Activated CD8-positive, alpha-beta T cell treated with anti-CD3 and anti-CD28 coated beads for 36 hours (primary cell): ENCODE measurements around the gene RGS9. TPM values are rescaled to one million over a fixed set of nuclear protein-coding genes. Genes with fewer than 3 reads are reported as not detected.

ENCODE experiments used
- ATAC-seq: fragments of 200-7000 bp; cut with Tn5 transposase; one replicate; pipeline ENCODE4 v1.10.0; 2021; ENCODE audit warnings: mild to moderate bottlenecking, moderate library complexity
- CTCF ChIA-PET: fragments of 350-600 bp; sonication (Branson Sonifier 250); formaldehyde crosslinking; loops from one replicate; lab custom pipeline; 2021; ENCODE audit warnings: antibody characterized with exemption; lab: Charles Lee
- POLR2A ChIA-PET: fragments of 350-600 bp; sonication (Branson Sonifier 250); formaldehyde crosslinking; loops from one replicate; lab custom pipeline; 2021; ENCODE audit warnings: antibody characterized with exemption; lab: Charles Lee
- DNase-seq: peaks from one replicate; pipeline ENCODE4 v3.0.0-alpha.2; 2020
- H3K27ac Mint-ChIP-seq: one replicate; pipeline ENCODE4 v1.8.0; 2021; ENCODE audit warnings: mild to moderate bottlenecking, mixed read lengths
- H3K27me3 Mint-ChIP-seq: one replicate; pipeline ENCODE4 v1.8.0; 2021; ENCODE audit warnings: mixed read lengths
- H3K36me3 Mint-ChIP-seq: one replicate; pipeline ENCODE4 v1.8.0; 2021; ENCODE audit warnings: low read depth, mixed read lengths
- H3K4me1 Mint-ChIP-seq: one replicate; pipeline ENCODE4 v1.8.0; 2021; ENCODE audit warnings: low read depth, mixed read lengths
- H3K4me3 Mint-ChIP-seq: one replicate; pipeline ENCODE4 v1.8.0; 2021; ENCODE audit warnings: mild to moderate bottlenecking, moderate library complexity, mixed read lengths
- H3K9me3 Mint-ChIP-seq: one replicate; pipeline ENCODE4 v1.8.0; 2021; ENCODE audit warnings: mixed read lengths
- intact Hi-C: fragments of 100-400 bp; cut with micrococcal nuclease; formaldehyde crosslinking; loops from one replicate; pipeline ENCODE4 v1.10.0; 2022
- total RNA-seq, 2 experiments: library from RNA; stranded (reverse); gene quantifications; one replicate each; pipeline ENCODE4 v1.2.3, GENCODE V29; 2021
- TF ChIP-seq, protein P1 (sequence below): fragments of 200-600 bp; IDR thresholded peaks from one replicate; pipeline ENCODE4 v1.8.0; 2022; ENCODE audit warnings: antibody characterized with exemption, mild to moderate bottlenecking

The RGS9 gene
- total RNA-seq, 2 experiments from 2014 or later, result 1.3 to 1.9 TPM

DNA sequence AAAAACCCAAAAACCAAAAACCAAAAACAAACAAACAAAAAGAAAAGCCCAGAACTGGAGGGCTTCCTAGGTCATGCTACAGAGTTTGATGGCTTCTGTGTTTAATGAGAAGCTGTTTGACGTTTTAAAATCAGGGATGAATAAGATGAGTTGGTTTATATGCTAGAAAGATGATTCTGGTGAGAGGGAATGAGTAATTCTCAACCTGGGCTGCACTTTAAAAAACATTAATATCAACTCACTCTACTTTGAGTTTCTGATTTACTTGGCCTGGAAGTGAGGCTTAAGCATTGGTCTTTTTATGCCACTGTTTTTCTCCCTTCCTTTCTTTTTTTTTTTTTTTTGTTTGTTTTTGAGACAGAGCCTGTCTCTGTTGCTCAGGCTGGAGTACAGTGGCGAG, 5.1 kb downstream of the RGS9 start:
- TF ChIP-seq, protein P1, sequence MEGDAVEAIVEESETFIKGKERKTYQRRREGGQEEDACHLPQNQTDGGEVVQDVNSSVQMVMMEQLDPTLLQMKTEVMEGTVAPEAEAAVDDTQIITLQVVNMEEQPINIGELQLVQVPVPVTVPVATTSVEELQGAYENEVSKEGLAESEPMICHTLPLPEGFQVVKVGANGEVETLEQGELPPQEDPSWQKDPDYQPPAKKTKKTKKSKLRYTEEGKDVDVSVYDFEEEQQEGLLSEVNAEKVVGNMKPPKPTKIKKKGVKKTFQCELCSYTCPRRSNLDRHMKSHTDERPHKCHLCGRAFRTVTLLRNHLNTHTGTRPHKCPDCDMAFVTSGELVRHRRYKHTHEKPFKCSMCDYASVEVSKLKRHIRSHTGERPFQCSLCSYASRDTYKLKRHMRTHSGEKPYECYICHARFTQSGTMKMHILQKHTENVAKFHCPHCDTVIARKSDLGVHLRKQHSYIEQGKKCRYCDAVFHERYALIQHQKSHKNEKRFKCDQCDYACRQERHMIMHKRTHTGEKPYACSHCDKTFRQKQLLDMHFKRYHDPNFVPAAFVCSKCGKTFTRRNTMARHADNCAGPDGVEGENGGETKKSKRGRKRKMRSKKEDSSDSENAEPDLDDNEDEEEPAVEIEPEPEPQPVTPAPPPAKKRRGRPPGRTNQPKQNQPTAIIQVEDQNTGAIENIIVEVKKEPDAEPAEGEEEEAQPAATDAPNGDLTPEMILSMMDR, result no peak
- intact Hi-C loops, result no loop called here
- ChIA-PET POLR2A (no interaction called here), CTCF (interaction anchor here (0.8 kb wide), 1 partner anchor 41 kb away, joined by 3 read pairs; no protein-coding TSS in a partner anchor)
- no peaks in the 10 kb centered on the region for H3K9me3 Mint-ChIP-seq
- DNase-seq (no peak), ATAC-seq (no peak)
- peaks cover 13% of the 10 kb centered on the region for H3K4me1 Mint-ChIP-seq
- H3K36me3 Mint-ChIP-seq, result no peaks in the 10 kb centered on the region
- no peak overlapping the region for H3K4me3 Mint-ChIP-seq
- no peak overlapping the region for H3K27ac Mint-ChIP-seq
- peaks cover 25% of the 10 kb centered on the region for H3K27me3 Mint-ChIP-seq

DNA sequence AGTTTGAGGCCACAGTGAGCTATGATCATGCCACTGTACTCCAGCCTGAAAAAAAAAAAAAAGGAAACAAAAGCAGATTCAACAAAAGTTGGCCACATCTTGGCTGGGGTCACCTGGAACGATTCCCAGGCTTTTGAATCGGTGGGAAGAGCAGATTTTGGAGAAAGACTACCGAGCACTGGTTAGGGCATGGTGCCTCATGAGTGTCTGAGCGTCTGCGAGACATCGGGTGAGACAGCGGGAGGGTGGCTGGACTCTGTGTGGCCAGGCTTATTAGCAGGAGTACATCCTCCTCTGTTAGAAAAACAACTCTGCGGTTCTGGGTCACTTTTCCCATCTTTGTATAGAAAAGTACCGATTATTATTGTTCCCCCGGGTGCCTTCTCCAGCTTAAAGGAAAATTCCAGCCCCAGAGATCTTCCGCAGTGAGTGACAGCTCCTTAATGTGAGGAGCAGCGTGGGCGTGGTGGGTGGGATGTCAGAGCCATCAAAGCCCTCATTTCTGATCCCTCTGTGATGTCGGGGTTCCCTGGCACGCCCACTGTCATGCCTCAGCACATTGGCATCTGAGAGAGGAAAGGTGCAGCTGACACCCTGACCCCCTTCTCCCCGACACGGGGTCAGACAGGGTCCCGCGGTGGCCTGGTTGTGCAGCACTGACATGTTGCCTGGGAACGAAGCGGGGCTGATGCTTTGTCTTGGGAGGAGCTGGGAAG, 6.9 kb downstream of the RGS9 start:
- ATAC-seq (no peak), DNase-seq (no peak)
- H3K27me3 Mint-ChIP-seq, result peaks cover 14% of the 10 kb centered on the region
- TF ChIP-seq, protein P1, result no peak
- no peaks in the 10 kb centered on the region for H3K36me3 Mint-ChIP-seq
- intact Hi-C loops, result no loop called here
- no peak overlapping the region for H3K27ac Mint-ChIP-seq
- ChIA-PET POLR2A (no interaction called here), CTCF (interaction anchor here (1.4 kb wide), 1 partner anchor 10 kb away, joined by 4 read pairs; no protein-coding TSS in a partner anchor)
- peaks cover 4% of the 10 kb centered on the region for H3K4me1 Mint-ChIP-seq
- H3K4me3 Mint-ChIP-seq, result no peak overlapping the region
- H3K9me3 Mint-ChIP-seq, result no peaks in the 10 kb centered on the region

GRCh38 chr17:65145743-65146142, 8.6 kb downstream of the RGS9 start:
- H3K9me3 Mint-ChIP-seq, result no peaks in the 10 kb centered on the region

GRCh38 chr17:65147955-65148354, 10.8 kb downstream of the RGS9 start:
- intact Hi-C loops, result no loop called here
- Mint-ChIP-seq H3K36me3 (no peaks in the 10 kb centered on the region), H3K4me1 (no peaks in the 10 kb centered on the region), H3K4me3 (no peak overlapping the region), H3K9me3 (no peaks in the 10 kb centered on the region), H3K27me3 (peaks cover 2% of the 10 kb centered on the region), H3K27ac (no peak overlapping the region)
- TF ChIP-seq, protein P1, result no peak
- DNase-seq (no peak), ATAC-seq (no peak)
- ChIA-PET CTCF (interaction anchor here (2.0 kb wide), 1 partner anchor 11 kb away, joined by 9 read pairs; the partner anchor contains the start of gene RGS9), POLR2A (no interaction called here)

More at GRCh38 chr17:65145743-65146142, 8.6 kb downstream of the RGS9 start:
- ChIA-PET CTCF (interaction anchor here (2.0 kb wide), 1 partner anchor 9 kb away, joined by 9 read pairs; the partner anchor contains the start of gene RGS9), POLR2A (no interaction called here)
- Mint-ChIP-seq H3K36me3 (no peaks in the 10 kb centered on the region), H3K4me1 (no peaks in the 10 kb centered on the region), H3K27ac (no peak overlapping the region), H3K27me3 (peaks cover 5% of the 10 kb centered on the region), H3K4me3 (no peak overlapping the region)
- ATAC-seq (no peak), DNase-seq (no peak)
- intact Hi-C loops, result no loop called here
- TF ChIP-seq, protein P1, result no peak
